HG02852 (cell line): ENCODE measurements around the gene TAGLN3.
"Not testable (repeated sequence)": the region's sequence is repeated elsewhere in the genome, so short reads cannot be mapped to it uniquely, and the experiment has no call there.

ENCODE experiments used
- ATAC-seq: cut with Tn5 transposase; IDR thresholded peaks from one replicate; pipeline ENCODE4 v1.9.1; 2021; ENCODE audit warnings: mild to moderate bottlenecking, moderate library complexity; ENCODE audit not compliant: unreplicated experiment

TAGLN3 gene

DNA sequence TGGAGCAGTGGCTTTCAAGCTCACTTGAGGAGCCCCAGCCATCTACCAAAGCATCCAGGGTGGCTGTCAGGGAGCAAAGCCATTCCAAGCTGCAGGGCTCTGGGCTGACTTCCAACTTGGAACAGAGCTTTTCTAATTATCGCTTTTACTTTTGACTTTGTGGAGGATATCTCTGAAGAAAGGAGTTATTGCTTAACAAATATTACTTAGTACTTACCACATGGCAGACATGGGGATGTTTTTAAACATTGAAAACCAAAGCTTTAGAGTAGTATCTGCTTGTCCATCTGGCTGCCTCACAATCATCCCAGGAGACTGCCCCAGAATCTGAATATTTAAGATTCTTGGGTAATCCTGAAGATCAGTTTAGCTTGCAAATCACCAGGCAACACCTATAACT, 8.9 kb downstream of the TAGLN3 start:
- no peak for ATAC-seq

DNA sequence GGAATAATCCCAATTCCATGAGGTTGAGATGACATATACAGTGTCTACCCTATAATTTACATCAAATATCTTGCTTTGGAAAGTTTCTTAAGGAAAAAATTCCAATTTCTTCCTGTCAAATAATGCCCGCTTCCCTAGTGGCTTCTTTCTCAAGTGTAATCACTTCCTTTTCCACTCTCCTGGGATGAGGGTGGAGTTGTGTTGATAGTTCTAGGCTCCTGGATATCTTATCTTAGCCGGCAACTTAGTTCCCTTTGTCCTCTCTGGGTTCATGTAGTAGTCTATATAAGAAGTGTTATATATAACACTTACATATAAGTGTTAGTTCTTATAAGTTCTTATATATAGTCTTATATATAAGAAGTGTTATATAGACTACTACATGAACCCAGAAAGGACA, 10.9 kb downstream of the TAGLN3 start:
- no peak for ATAC-seq

DNA sequence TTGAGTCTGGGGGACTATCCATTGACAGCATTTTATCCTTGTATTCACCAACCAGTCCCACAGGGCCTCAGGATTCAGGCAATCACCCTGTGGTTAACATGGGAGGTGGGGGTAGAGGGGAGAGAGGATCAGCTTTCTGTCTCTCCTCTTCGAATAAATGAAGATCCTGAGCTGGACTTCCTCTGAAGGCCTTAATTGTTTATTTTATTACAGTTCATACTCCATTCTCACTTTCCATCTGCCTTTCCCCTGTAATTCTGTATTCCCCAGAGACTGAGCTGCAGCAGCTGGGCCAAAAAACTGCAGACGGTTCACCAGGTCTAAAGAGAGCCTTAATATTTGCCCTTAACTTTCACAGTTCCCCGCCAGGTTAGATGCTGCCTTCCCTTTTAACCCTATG, 11.9 kb downstream of the TAGLN3 start:
- ATAC-seq: no peak

DNA sequence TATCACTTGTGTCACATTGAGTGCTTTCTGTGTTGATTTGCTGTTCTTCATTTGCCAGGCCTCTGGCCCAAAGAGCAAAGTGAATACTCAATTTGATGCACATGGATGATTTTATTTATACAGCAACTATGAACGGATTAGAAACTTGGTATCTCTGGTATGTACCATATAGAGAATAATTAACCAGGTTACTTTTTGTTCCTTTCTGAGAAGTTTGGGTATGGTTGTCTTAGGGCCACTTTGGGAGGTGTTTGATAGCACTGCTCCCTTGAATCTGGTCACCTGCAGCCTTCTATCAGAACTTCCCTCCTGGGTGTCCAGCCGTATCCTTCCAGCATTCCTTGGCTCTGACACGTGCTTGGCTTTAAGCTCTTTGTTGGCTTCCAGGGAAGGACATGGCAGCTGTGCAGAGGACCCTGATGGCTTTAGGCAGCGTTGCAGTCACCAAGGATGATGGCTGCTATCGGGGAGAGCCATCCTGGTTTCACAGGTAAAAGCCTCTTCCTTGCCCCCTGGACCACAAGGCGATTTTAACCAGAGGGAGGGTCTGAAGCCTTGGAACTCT, 12.7 kb downstream of the TAGLN3 start:
- ATAC-seq: no peak

DNA sequence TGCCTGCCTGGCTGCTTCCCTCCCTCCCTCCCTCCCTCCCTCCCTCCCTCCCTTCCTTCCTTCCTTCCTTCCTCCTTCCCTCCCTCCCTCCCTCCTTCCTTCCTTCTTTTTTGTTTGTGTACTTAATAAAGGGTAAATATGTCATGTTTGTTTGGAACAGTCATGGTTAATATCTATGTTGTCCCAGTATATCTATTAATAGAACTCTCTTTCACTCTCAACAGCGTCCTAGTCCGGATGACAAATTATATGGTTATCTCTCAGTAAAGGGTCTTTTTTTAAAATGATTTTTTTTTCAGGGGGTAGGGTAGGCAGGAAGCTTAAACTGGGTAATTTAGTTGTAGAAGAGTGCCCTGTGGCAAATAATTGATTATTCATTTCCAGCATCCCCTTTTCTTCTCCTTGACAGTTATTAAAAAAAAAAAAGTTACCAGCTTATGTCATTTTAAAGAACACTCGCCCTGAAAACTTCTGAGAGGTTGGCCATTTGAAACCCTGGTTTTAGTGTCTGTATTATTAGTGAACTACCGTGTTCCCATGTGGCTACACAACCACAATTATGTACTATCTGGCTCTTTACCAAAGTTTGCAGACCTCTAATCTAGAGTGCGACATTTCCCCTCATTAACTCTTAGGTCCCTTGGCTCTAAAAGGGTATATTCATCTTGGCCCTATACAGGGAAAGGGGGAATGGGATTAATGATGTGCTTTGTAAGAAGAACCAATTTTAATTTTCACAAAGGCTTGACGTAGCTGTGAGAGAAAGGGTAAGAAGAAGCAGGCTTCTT, 13.7 kb downstream of the TAGLN3 start:
- no peak for ATAC-seq

DNA sequence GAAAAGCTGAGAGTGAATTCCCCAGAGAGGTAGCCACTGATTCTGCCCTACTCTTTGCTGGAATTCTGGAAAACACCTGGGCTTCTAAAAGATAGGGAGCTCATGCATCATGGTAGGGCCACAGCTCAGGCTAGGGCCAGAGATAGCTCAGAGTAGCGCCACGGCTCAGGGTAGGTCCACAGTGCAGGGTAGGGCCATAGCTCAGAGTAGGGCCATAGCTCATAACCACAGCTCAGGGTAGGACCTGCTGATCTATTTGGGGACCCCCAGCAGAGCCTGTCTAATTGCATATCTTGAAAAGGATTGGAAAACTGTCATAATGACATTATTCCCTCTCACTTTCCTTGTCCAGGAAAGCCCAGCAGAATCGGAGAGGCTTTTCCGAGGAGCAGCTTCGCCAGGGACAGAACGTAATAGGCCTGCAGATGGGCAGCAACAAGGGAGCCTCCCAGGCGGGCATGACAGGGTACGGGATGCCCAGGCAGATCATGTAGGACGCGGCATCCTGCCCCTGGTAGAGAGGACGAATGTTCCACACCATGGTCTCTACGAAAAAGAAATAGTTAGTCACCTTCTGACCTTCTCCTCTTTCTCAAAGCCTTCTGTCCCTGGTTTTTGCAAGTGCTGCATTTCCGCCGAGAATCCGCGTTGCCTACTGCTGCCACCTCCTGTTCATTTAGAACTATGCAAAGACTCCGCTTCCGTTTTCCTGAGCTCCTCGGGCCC, 14.5 kb downstream of the TAGLN3 start:
- ATAC-seq: peak; percentile 82

DNA sequence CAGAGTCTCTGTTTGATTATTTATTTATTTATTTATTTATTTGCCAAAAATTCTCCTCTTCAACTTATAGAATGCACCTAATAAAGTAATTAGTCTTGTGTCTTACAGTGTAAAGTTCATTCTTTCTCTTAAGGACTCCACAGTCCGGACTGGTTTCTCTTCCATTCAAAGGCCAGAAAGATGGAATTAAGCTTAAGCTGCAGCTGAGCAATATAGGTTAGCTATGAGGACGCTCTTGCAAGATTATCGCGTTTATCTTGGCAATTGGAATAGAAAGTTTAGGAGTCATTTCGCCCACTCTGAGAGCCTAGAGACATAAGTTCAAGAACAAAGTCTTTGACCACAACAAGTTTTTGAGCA, 15.0 kb downstream of the TAGLN3 start:
- peak; percentile 10 for ATAC-seq

DNA sequence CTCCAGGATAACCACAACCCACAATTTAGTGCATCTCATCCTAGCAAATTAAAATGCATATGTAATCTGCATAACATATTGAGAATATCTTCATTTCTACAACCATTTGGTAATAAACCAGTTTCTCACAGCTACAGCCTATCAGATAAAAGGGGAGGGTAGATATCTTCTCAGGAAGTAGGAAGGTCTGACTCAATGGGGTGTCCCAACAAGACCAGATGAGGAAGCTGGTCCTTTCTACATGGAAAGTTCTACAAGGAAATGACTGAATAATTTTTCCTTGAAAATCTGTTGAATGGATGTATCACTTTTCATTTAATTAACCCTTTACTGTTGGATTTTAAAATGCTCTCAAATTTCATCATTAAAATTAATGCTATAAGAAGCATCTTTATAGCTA, 18.4 kb downstream of the TAGLN3 start:
- ATAC-seq: no peak

DNA sequence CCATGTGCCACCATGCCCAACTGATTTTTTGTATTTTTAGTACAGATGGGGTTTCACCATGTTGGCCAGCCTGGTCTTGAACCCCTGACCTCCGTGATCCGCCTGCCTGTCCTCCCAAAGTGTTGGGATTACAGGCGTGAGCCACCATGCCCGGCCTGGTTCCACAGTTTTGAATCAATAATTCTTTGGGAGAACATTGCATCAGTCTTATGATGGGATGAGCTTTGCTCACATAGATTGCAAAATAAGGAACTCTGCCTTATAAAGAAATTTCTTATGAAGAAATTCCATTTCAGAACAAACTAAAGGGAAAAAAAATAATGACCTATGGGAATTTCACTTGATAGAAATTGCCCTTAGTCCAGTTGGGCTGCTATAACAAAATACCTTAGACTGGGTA, 20.0 kb downstream of the TAGLN3 start:
- ATAC-seq: no peak

DNA sequence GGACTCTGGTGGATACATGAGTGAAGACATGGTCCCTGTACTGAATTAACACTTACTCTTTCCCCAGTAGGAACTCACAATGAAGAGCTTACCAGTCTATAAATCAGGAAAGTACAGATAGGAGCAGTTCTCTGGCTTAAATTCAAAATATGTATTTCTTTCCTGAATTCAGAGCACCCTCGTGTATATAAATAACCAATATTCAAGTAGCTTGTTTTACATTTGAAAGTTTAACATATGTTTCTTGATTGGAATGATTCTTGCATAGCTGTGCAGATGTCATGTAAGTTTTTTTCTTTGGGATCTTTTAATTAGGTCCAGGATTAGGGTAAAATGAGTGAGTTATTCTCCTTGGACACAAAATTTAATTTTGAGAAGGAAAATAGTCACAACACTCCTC, 21.0 kb downstream of the TAGLN3 start:
- no peak for ATAC-seq

DNA sequence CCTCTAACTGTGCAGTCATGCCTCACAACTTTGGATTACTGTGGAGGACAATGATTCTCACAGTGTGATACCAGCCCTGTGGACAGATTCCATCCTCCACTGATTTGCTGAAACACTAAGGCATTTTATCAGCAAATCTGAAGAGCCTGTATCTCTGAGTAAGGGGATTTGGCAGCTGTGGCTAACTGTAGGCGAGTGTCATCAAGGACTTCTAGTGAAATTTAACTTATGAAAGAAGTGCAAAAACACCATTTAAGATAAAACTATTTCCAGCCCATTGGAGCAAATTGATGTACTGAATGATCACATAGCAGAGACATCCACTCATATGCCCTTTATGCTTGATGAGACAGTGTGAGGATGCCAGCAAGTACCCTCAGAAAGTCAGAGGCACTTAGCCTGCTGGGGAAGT, 22.0 kb downstream of the TAGLN3 start:
- ATAC-seq: no peak

DNA sequence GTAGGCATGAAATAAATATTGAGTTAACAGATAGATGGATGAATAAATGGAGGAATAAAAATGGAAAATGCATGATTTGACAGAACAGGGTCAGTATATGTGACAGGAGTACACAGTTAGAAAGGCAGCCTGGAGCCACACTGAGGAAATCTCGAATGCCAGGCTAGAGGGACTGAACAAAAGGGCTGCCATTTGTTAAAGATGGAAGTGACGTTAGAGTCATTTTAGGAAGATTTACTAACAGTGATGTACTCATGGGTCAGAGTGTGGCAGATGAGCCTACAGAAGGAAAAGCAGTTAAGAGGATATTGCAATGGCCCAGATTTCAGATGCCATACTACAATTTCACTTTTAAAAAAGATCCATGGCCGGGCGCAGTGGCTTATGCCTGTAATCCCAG, 28.4 kb downstream of the TAGLN3 start:
- no peak for ATAC-seq

DNA sequence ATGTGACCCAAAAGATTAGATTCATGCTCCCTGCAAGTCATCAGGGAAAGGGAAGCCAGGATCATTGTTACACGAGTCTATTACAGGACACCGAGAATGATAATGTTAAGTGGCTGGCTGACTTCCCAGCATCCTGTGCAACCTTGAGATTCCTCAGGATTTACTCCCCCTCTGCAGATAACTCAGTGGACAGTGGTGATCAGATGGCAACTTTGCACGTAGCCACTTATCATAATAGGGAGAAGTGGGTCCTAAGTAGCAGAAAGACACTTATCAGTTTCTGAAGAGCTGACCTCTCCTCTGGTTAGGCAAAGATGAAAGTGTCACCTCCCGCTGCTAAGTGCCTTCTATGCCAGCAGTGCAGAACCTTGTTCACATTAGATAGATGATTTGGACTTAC, 29.1 kb downstream of the TAGLN3 start:
- ATAC-seq: no peak

DNA sequence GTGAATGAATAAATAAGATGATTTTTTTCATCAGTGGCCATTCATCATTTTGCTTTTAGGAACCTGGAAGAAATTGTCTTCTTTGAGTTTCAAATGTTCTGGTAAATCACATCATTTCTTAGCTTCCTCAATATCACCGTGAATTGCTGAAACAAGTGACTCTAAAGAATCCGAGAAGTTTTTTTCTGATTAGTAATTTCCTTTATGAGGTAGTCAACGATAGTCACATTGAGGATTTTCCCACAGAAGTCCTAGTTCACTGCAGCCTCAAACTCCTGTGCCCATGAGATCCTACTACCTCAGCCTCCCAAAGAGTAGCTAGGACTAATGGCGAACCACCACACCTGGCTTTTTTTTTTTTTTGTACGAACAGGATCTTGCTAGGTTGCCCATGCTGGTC, 32.2 kb downstream of the TAGLN3 start:
- no peak for ATAC-seq

DNA sequence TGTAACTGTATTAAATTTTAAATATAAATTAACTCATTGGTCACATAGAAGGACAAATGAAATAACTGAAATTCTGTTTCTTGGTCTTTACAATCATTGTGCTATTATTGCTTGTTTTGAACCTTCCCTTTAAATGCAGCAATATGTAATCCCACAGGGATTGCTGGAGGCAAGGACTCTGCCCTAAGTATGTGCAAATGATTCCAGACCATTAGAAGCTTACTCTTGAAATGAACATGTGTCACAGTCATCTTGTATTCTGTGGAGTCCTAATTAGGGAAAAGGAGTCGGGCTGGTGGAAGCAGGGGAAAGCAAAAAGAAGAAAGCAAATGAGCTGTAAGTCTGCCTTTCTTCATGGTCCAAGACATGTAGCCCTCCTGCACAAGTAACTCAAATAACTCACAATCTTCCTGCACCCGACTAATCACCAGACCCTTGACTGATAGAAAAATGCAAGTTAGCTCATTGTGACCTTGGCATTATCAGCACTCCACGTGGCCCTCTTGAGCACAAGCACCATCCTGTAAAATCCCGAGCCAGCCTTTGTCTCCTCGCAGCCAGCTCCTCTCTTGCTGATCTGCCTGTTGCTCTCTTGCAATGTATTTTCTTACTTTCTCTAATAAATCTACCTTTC, 33.5 kb downstream of the TAGLN3 start:
- ATAC-seq: no peak

DNA sequence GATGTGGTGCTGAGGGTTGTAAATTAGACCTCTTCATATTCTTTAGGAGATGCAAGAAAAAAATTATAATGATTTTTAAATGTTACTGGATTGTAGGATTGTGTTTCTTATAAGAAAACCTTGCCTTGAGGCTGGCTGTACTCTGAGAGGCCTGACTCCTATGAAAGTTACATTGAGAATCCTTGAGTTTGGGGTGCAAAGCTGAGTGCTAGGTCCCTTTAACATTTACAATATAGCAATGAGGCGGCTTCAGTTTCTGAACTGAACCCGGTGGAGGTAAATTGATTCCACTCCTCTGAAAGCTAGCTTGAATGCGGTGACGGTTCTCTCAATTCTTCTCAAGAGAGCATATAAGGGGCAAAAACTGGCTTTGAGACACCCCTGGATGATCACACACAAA, 35.7 kb downstream of the TAGLN3 start, which contains the start of gene TMPRSS7:
Gene TMPRSS7, plus strand, starts transcription at position 301 of the 400 bp plus-strand sequence. CDS start 110 bp downstream, outside the sequence.
- ATAC-seq: no peak

DNA sequence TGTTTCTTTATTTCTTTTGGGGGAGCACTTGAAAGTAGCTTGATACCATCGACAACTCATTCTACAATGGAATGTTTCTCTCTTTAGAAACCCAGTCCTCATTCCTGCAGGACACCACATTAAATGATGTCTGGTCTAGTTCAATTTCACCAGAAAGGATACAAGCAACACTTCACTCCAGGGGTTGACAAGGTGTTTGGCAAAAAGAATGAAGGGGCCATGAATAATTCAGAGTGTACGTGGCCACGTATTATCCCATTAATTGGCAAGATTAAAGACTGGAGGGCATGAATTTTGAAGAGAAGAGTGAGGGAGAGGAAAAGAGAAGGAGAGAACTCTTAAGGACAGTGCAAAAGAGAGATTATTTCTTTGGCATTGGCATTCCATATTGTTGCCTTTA, 36.5 kb downstream of the TAGLN3 start:
- ATAC-seq: no peak

DNA sequence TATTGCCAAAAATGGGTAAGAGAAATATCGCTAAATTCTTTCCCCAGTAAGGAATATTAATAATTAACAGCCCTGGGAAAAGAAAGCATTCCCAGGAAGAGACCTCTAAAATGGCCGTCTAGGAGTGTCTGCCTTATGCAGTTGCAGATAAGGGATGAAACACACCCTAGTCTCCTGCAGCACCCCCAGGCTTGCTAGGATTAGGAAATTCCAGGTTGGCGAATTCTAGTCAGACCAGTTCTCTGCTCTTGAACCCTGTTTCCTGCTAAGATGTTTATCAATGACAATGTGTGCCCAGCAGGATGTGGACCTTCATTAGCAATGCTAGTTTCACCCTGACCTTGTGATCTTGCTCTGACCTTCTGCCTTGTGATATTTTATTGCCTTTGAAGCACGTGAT, 38.5 kb downstream of the TAGLN3 start:
- ATAC-seq: not testable (repeated sequence)

DNA sequence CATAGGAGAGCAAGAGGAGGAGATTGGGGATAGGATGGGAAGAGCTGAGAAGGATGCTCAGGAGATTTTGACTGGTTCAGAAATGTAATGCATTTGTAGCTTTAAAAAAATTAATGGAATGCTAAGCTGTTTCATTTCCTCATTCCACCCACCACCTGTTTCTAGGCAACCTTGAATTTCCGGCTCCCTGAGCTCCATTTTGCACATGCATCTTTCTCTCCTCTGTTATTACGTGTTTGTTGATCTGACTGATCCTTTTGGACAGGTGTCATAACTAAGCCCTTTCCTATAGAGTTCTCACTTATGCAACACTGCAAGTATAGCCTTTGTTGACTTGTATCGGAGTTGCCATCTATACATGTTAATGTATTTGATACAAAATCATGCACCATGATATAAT, 40.1 kb downstream of the TAGLN3 start:
- peak; percentile 53 for ATAC-seq

DNA sequence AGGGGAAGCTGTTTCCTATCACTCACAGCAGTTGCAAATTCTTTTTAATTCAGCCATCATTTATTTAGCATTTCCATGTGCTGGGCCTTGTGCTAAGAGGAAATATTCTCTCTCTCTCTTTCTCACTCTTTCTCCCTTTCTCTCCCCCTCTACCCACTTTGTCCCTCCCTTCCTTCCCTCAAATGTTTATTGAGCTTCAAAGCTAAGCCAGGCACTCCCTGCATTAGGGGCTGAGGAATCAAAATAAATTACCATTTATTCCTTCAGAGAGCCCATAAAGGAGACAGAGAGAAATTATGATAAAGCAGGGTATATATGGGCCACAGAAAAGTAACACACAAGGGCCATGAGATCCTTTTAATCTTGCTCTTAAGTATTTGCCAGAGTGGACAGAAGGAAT, 42.6 kb downstream of the TAGLN3 start:
- no peak for ATAC-seq

DNA sequence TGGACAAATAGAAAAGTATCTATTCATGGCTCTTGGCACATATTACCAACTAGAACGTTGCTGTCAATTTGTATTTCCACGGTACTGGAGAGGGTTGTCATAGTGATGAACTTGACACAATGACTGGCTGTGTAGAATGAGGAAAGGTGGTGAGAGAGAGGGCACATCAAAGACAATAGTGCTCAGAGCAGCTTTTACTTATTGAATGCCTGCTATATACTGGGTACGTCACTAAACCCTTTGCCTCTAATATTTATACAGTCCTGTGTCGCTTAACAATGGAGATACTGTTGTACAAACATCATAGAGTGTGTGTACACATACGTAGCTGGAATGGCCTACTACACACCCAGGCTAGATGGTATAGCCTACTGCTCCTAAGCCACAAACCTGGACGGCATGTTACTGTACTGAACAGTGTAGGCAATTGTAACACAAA, 44.1 kb downstream of the TAGLN3 start:
- no peak for ATAC-seq
